GM18505 (cell line): ENCODE results near the gene SLC25A46.
A peak's percentile ranks its signal among the peaks of the same experiment; 100 is the strongest.
"Not testable (repeated sequence)": the region's sequence is repeated elsewhere in the genome, so short reads cannot be mapped to it uniquely, and the experiment has no call there.

Source experiments
- ATAC-seq: cut with Tn5 transposase; IDR thresholded peaks from one replicate; pipeline ENCODE4 v1.9.1; 2021; ENCODE audit not compliant: unreplicated experiment
- POLR2A ChIP-seq: IDR thresholded peaks from 4 replicates; pipeline ENCODE4 v1.6.1; 2011; ENCODE audit warnings: borderline replicate concordance; ENCODE audit not compliant: insufficient read depth, insufficient read length; ENCODE audit errors: extremely low read depth

SLC25A46 gene

GRCh38 chr5:110738812-110739651 lies at the start of gene SLC25A46:
Gene SLC25A46, plus strand, starts transcription at chr5:110739007. Its CDS starts 113 bp downstream, at chr5:110739120.
- peak; percentile 96 for ATAC-seq

GRCh38 chr5:110690587-110690986 lies 48.2 kb upstream of the SLC25A46 start:
- not testable (repeated sequence) for ATAC-seq

More at GRCh38 chr5:110738812-110739651, at the start of gene SLC25A46:
- peak; percentile 93 for TF ChIP-seq POLR2A

GRCh38 chr5:110692669-110693068 lies 46.1 kb upstream of the SLC25A46 start:
- ATAC-seq = not testable (repeated sequence)

GRCh38 chr5:110702300-110702699 lies 36.5 kb upstream of the SLC25A46 start:
- no peak for TF ChIP-seq POLR2A
- no peak for ATAC-seq

GRCh38 chr5:110702704-110703103 lies 36.1 kb upstream of the SLC25A46 start:
- no peak for ATAC-seq
- TF ChIP-seq POLR2A = no peak

GRCh38 chr5:110703481-110703880 lies 35.3 kb upstream of the SLC25A46 start:
- no peak for TF ChIP-seq POLR2A
- no peak for ATAC-seq

- no peak for ATAC-seq
- TF ChIP-seq POLR2A = no peak
Measured at GRCh38 chr5:110705349-110705748, 33.5 kb upstream of the SLC25A46 start.

- TF ChIP-seq POLR2A = no peak
- ATAC-seq = no peak
Measured at GRCh38 chr5:110707260-110707844, 31.5 kb upstream of the SLC25A46 start.

- ATAC-seq = peak; percentile 98
- TF ChIP-seq POLR2A = no peak
Measured at GRCh38 chr5:110716247-110717245, 22.3 kb upstream of the SLC25A46 start.

GRCh38 chr5:110718311-110718710 lies 20.5 kb upstream of the SLC25A46 start:
- ATAC-seq = no peak
- no peak for TF ChIP-seq POLR2A

GRCh38 chr5:110726249-110727024 lies 12.4 kb upstream of the SLC25A46 start, which contains the start of gene TMEM232:
Gene TMEM232, minus strand, starts transcription at chr5:110726671. Its CDS starts 59,319 bp downstream, at chr5:110667352.
- TF ChIP-seq POLR2A = no peak
- peak; percentile 100 for ATAC-seq

- TF ChIP-seq POLR2A = no peak
- ATAC-seq = peak; percentile 39
Measured at GRCh38 chr5:110727025-110727314, 11.8 kb upstream of the SLC25A46 start.

GRCh38 chr5:110731499-110731898 lies 7.3 kb upstream of the SLC25A46 start:
- ATAC-seq = not testable (repeated sequence)
